Naive thymus-derived CD4-positive, alpha-beta T cell (primary cell): ENCODE results near the gene GHRL. TPM values are rescaled to one million over a fixed set of nuclear protein-coding genes. Genes with fewer than 3 reads are reported as not detected.

Experiments
- microRNA-seq: library from miRNA; unstranded; fragments of <30 nt; microRNA quantifications from one replicate; pipeline ENCODE4 v1.2.0, GENCODE V29; 2022; ENCODE audit warnings: borderline microRNAs expressed
- polyA plus RNA-seq, 2 donors: library from polyadenylated mRNA; unstranded; fragments of 300-500 nt; fragmentation: Illumina TruSeq; gene quantifications; one replicate each; pipeline ENCODE4 v1.2.3, GENCODE V29; 2021
- total RNA-seq, 6 experiments: library from RNA in 5 of 6; stranded (reverse) in 5 of 6; gene quantifications; 1 replicate in 5 of 6; 2 replicates in 1 of 6; pipeline ENCODE4 v1.2.3 and lab custom pipeline; 2021 to 2026

Gene GHRL
- total and polyA plus RNA-seq, 7 experiments from 2014 or later = 0.35 to 3.8 (median 1.1) TPM

Small RNA genes lying within 50 kb of the gene (microRNA-seq; reads per million reads assigned to microRNA genes)
- not detected for gene MIR378B

Other genes with a start within 250 kb of the GHRL start
- gene FANCD2OS, start 184.7 kb downstream of the GHRL start, total RNA-seq = not detected
- not detected for gene FANCD2OS, start 184.7 kb downstream of the GHRL start, polyA plus RNA-seq
- gene BRK1, start 177.3 kb downstream of the GHRL start, total RNA-seq = 100 to 1,000 TPM in 1 of 5 experiments, 10 to 100 TPM in 4; 40.9 to 117 (median 65.8) TPM
- 100 to 1,000 TPM; 212 to 256 TPM for gene BRK1, start 177.3 kb downstream of the GHRL start, polyA plus RNA-seq
- gene VHL, start 151.2 kb downstream of the GHRL start, total RNA-seq = 10 to 100 TPM; 56.8 to 77.0 (median 67.0) TPM
- gene VHL, start 151.2 kb downstream of the GHRL start, polyA plus RNA-seq = 10 to 100 TPM; 16.7 to 34.6 TPM
- 1 to 10 TPM; 1.5 to 4.8 (median 2.3) TPM for gene IRAK2, start 128.0 kb downstream of the GHRL start, total RNA-seq
- 1 to 10 TPM; 2.3 to 3.8 TPM for gene IRAK2, start 128.0 kb downstream of the GHRL start, polyA plus RNA-seq
- gene TATDN2, start 44.5 kb downstream of the GHRL start, total RNA-seq = 10 to 100 TPM; 52.9 to 88.8 (median 71.6) TPM
- gene TATDN2, start 44.5 kb downstream of the GHRL start, polyA plus RNA-seq = 10 to 100 TPM; 12.9 to 26.8 TPM
- 10 to 100 TPM; 63.9 to 98.9 (median 71.0) TPM for gene SEC13, start 28.2 kb upstream of the GHRL start, total RNA-seq
- gene SEC13, start 28.2 kb upstream of the GHRL start, polyA plus RNA-seq = 100 to 1,000 TPM; 129 to 131 TPM
- gene ATP2B2, start 212.6 kb upstream of the GHRL start, total RNA-seq = not detected
- gene ATP2B2, start 212.6 kb upstream of the GHRL start, polyA plus RNA-seq = not detected